ENCODE measurements around the gene SHC2.
"Not testable (repeated sequence)": the region's sequence is repeated elsewhere in the genome, so short reads cannot be mapped to it uniquely, and the experiment has no call there.

SHC2 gene

DNA sequence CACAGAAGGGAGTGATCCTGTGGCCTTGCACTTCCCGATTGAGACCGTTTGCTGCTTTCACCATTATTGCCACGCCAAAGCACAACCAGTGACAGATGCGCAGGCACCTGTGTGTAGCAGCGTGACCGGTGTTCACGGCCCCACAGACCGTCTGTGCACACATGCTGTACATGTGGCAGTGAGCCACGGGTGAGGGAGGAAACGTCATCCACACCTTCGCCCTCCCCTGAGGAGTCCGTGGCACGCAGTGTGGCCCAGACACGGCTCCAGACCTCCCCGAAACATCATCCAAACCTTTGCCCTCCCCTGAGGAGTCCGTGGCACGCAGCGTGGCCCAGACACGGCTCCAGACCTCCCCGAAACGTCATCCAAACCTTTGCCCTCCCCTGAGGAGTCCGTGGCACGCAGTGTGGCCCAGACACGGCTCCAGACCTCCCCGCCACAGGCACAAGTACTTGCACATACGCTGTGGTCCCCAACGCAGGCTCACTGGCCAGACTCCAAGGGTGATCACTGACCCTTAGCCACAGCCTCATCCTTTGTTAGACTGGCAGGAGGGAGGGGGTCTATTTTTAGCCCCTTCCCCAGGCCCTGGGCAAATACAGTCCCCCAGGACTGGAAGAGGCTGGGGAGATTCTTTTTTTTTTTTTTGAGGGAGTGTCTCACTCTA lies 7.9 kb upstream of the SHC2 start:
- DNase-seq (ENCODE audit: low read depth in 3 of 3): no peak

DNA sequence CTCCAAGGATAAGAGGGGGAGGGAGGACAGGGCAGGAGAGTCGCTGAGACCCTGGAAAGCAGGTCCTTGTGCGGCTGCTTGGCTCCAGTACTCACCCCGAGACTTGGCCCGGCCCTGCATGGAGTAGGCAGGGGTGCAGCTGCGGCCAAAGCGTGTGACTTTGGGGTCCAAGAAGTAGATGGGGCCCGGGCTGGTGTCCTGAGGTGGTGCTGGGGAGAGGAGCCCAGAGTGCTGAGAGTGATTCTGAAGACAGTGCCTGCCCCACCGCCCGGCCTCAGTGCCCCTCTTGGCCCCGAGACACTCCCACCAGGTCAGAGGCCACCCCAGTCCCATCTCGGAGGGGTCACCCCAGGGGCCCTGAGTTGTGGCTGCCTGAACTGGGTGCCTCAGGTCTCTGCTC lies 6.7 kb upstream of the SHC2 start:
- DNase-seq (ENCODE audit: low read depth in 3 of 3): no peak

DNA sequence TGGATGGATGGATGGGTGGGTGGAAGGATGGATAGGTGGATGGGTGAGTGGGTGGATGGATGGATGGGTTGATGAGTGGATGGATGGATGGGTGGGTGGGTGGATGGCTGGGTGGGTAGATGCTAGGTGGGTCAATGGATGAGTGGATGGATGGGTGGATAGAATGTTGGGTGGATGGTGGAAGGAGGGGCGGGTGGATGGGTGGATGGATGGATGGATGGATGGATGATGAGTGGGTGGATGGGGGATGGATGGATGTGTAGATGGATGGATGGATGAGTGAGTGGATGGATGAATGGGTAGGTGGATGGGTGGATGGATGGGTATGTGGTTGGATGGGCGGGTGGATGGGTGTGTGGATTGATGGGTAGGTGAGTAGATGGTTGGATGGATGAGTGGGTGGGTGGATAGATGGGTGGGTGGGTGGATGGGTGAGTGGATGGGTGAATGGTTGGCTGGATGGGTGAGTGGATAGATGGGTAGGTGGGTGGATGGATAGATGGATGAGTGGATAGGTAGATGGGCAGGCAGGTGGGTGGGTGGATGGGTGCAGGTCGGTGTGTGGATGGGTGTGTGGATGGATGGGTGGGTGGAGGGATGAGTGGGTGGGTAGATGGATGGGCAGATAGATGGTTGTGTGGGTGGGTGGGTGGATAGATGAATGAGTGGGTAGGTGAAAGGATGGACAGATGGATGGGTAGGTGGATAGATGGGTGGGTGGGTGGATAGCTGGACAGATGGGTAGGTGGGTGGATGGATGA lies 4.4 kb upstream of the SHC2 start:
- DNase-seq (ENCODE audit: low read depth in 3 of 3): no peak

DNA sequence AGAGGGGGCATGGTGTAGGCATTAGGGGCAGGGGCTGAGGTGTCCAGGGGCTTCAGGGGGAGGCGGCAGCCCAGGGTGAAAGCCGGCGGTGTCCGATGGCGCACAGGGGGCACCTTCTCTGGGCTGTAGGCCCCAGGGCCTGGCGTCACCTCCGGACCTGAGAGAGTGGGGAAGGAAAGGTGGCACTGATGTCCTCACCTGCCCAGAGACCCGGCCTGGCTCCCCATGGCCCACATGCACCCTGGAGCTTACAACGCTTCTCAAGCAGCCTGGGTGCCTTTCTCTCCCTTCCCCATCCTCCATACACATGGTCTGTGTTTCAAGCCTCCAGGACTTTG lies 3.3 kb upstream of the SHC2 start:
- no peak for DNase-seq (ENCODE audit: low read depth in 3 of 3)

DNA sequence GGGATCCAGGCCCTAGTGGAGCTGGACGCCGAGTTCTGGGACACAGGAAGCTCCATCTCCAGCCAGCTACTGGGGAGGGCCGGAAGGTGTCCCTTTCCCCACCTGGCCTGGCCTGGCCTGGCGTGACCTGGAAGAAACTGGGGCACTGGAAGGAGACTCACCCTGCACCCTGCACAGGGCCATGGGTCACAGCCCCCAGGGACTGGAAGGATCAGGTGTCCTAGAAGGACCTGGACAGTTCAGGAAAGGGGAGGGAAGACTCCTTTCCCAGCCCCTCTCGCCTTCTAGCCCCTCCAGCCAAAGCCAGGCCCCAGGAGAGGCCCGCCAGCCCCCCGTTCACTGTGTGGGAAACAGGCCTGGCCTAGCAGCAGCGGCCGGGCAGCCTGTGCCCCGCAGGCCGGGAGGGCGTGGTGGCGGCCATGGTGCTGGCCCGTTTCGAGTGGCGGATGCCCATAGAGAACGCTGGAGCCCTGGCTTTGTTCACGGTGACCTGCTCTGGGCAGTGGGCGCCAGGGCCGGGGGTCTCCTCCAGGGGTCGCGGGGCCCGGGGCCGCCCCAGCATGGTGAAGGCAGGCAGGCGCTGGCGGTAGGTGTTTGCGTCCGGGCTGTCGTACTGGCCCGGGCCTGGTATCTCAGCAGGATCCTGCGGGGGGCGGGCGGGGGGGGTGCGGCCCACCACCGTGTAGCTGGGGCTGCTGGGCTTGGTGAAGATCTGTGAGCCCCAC lies 2.8 kb upstream of the SHC2 start:
- DNase-seq (ENCODE audit: low read depth in 3 of 3): no peak

DNA sequence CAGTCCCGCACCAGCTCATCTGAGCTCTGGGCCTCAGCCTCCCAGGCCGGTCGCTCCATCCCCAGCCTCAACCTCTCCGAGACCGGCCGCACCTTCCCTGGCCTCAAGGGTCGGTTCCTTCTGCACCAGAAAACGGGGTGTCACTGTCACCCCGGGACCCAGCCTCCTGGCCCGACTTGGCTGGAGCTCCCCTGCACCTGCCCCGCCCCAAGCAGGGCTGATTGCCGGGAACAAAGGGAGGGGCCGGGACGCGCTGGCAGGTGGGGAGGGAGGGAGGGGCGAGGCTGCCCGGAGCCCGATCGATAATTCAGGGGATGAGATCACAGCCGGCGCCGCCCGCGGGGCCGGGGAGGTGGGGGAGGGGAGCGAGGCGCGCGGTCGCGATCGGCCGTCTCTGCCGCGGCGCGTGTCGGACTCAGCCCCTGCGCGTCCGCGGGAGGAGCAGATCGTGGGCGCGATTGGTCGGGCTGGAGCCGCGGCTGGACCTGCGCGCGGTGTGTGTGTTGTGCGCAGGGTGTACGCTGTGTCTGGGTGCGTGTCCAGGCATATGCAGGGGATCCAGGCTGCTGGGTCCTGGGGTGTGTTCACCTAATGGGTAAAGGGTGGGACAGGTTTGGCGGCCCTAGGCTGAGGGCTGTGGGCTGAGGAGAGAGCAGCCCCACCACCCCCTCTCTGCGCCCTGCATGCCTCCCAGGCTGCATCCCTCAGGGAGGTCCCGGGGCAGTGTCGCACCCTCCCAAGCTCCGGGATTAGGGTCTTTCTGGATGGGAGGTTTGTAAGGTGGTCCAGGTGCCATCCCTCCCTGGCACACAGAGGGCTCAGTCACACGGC lies 1.1 kb upstream of the SHC2 start:
- DNase-seq (ENCODE audit: low read depth in 3 of 3): no peak

DNA sequence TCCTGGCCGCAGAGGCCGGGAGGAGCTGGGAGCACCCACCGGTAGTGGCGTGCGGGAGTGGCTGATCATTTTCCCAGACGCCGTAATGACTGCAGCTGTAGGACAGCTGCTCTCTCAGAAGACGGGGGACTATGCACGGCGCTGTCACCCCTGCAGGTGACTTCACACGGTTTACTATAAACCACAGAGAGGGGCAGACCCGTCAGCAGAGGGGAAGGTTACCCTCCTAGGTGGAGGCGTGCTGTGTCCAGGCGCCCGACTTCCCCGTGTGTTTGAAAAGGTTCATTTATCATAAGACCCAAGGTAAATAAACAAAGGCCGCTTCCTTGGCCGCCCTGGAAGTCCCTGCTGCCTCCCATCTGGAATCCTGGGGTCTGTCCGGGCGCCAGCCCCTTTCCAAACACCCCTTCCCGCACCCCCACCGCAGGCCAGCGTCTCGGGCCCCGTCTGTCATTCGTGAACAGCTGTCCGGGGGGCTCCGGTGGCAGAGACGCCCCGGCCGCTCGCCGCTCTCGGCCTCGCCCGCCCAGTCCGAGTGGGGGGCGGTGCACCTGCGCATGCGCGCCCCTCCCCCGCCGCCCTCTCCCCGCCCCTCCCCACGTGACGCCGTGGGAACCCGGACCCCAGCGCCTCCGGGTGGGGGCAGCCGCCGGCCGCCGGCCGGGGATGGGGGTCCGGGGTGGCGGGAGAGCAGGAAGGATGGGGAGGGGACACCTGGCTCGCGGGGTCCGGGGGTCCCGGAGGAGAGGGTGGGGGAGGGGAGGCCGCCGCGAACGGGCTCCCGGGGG lies 915 bp downstream of the SHC2 start:
- DNase-seq (ENCODE audit: low read depth in 3 of 3): peak in 1 of 3 donors; percentile 33

DNA sequence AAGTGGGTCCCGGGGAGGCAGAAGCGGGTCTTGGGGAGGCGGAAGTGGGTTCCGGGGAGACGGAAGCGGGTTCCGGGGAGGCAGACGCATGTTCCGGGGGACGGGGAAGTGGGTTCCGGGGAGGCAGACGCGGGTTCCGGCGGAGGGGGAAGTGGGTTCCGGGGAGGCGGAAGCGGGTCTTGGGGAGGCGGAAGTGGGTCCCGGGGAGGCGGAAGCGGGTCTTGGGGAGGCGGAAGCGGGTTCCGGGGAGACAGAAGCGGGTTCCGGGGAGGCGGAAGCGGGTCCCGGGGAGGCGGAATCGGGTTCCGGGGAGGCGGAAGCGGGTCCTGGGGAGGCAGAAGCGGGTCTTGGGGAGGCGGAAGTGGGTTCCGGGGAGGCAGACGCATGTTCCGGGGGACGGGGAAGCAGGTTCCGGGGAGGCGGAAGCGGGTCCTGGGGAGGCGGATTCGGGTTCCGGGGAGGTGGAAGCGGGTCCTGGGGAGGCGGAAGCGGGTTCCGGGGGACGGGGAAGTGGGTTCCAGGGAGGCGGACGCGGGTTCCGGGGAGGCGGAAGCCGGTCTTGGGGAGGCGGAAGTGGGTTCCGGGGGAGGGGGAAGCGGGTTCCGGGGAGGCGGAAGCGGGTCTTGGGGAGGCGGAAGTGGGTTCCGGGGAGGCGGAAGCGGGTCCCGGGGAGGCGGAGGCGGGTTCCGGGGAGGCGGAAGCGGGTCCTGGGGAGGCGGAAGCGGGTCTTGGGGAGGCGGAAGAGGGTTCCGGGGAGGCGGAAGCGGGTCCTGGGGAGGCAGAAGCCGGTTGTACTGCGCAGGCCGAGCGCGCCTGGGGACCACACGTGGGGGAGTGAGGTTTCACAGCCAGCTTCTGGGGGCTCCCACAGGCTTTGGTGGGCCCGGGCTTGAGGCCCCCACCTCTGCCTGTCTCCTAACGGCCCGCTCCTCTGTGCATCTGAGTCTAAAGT lies 2.5 kb downstream of the SHC2 start:
- DNase-seq (ENCODE audit: low read depth in 3 of 3): no peak

DNA sequence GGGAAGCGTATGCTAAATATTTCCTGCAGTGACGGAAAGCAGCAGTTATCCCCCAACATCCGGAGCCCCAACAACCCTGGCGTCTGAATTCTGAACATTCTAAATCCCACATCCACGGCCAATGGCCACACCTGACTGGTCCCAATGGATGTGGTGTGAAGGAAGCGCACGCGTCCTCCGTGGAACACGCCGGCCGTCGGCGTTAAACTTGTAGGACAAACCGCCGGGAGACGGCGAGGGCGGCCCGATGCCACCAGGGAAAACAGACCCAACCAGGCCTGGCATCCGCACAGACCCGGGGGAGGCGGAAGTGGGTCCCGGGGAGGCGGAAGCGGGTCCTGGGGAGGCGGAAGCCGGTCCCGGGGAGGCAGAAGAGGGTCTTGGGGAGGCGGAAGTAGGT lies 3.2 kb downstream of the SHC2 start:
- DNase-seq (ENCODE audit: low read depth in 3 of 3): no peak

DNA sequence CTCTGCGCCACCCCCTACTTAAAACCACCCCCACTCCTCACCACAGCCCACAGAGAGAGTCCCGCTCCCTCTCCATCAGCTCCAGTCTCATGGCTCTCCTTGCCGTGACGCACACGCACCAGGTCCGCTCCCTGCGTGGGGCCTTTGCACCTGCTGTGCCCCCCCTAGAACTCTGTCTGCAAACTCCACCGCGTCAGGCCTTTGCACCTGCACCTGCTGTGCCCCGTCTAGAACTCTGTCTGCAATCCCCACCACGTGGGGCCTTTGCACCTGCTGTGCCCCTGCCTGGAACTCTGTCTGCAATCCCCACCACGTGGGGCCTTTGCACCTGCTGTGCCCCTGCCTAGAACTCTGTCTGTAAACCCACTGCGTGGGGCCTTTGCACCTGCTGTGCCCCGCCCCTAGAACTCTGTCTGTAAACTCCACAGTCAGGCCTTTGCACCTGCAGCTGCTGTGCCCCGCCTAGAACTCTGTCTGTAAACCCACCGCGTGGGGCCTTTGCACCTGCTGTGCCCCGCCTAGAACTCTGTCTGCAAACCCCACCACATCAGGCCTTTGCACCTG lies 4.2 kb downstream of the SHC2 start:
- DNase-seq (ENCODE audit: low read depth in 3 of 3): no peak

DNA sequence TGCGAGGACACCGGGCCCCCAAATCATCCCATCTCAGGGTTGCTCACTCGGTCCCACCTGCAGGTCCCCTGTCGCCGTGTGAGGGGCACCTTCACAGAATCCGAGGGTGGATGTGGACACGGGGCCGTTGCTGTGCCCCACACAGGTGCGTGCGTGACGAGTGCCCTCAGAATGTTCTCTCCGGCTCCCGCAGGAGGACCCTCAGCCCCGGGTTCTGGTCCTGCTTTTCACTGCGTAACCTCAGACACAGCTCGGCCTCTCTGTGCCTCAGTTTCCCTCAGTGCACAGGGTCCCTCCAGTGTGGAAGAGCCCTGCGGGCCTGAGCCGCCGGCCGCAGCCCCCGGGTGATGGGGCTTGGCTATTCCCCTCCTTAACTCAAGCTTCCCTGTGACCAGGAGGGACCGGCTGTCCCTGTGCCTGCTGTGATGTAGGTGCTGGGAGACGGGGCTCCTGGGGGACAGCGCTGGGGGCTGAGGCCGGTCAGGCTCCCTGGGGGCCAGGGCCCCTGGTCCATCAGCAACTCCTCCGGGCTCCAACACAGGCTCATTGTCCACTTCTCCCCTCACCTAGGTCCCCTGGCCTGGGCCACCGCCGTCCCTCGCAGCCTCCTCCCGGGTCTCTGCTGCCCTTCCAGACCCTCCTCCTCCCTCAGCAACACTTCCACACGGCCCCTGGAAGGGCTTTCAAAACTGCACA lies 4.8 kb downstream of the SHC2 start:
- DNase-seq (ENCODE audit: low read depth in 3 of 3): no peak

DNA sequence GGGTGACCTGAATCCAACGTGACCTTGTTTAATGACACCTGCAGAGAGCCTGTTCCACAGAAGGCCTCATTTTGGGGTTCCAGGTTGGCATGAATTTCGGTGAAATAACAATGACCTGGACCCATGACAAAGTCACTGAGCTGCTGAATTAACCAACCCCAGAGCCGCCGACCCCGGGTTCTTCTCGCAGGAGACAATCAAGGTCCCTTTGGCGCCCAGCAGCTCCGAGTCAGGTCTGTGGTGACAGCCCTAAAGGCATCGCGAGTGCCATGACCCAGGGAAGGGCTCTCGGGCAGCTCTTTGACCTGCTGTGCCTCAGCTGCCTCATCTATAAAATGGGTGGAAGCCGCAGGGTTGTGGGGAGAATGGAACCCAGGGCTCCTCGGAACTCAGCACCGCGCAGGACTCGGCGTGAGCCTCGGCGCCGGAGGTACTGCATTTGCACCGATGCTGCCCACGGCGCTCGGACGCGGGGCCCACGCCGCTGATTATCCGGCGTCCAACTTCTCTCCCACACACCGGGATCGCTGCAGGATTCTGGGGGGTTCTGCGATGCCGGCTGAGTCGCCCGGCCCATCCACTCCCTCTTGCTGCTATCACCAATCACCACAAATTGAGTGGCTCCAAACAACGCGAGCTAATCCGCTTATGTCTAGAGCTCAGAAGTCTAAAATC lies 5.7 kb downstream of the SHC2 start:
- no peak for DNase-seq (ENCODE audit: low read depth in 3 of 3)

DNA sequence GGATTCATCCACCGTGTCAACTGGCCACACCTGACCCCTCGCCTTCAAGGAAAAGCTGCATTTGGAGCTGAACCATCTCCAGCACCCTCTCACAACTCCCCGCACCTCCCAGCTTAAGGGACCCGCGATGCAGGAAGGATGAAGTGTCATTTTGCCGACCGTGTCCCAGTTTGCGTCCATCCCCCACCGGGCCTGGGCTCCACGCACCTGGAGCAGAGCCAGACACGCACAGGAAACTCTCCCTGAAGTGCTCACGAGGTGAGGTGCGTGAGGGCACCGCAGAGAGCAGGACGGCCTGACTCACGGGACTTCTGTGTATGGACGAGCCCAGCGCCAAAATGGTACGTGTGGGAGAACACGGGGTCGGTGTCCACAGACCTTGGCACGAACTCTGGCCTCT lies 7.2 kb downstream of the SHC2 start:
- no peak for DNase-seq (ENCODE audit: low read depth in 3 of 3)

DNA sequence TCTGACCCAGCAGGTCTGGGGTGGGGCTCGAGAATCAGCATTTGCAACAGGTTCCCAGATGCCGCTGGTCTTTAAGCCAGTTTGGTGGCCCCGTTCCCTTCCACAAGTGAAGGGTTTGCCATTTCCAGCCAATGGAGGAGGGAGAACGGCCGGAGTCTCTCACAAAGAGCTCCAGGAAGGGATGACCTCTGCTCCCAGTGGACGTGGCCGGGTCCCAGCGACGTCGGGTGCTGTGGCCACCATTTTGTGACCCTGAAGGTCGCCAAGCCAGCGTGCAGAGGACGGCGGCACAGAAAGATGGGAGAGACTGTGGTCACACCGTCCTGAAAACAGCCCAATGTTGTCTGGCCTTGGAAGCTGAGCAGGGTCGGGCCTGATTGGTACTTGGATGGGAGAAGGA lies 8.0 kb downstream of the SHC2 start:
- DNase-seq (ENCODE audit: low read depth in 3 of 3): no peak

DNA sequence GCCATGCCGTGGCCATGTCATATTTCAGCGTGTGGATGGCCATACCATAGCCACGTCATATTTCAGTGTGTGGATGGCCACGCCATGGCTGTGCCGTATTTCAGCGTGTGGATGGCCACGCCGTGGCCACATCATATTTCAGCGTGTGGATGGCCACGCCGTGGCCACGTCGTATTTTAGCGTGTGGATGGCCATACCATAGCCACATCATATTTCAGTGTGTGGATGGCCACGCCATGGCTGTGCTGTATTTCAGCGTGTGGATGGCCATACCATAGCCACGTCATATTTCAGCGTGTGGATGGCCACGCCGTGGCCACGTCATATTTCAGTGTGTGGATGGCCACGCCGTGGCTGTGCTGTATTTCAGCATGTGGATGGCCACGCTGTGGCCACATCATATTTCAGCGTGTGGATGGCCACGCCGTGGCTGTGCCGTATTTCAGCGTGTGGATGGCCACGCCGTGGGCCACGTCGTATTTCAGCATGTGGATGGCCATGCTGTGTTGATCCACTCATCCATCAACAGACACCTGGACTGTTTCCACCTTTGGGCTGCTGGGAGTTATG lies 9.8 kb downstream of the SHC2 start:
- not testable (repeated sequence) for DNase-seq (ENCODE audit: low read depth in 3 of 3)

DNA sequence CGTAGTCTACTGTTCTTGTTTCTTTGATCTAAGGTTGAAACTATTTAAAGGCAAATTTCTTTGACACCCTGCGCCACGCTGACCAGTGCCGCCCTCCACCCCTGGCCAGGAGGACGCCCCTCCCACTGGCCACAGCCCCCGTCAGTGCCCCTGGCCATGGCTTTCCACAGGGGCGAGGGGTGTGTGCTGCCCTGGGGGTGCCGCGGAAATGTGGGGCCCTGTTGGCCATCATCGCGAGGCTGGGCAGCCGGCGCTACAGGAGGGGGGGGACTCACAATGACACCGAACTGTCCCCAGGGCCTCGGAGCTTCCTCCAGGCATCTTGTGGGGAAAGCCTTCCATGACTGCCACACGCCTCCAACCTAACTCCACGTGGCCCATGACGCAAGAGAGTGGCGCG lies 10.9 kb downstream of the SHC2 start:
- DNase-seq (ENCODE audit: low read depth in 3 of 3): no peak

DNA sequence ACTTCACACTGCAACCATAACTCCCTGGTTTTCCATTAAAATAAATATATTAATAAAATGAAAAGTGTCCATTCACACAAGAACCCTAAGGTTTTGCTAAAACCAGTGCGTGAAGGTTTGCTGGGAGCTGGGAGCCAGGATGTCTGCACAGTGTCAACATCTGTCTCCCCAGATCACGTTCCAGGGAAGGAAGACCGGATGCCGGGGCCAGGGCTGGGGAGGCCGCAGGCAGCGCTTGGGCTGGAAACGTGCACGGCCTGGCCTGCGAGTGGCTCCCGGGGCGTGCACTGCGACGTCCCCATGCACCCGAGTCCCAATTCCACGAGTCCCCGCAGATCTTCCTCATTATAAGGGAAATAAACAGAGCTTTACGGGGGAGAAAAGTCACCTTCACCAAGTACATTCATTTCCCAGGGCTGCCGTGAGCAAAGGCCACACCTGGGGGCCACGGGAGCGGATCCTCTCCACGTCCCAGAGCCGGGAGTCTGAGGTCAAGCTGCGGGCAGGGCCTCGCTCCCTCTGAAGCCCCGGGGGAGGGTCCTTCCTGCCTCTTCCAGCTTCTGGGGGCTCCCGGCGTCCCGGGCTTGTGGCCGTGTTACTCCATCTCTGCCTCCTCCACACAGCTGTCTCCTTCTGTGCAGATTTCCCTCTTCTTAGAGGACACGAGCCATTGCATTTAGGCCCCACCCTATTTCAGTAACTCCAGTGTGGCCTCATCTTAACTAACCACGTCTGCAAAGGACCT lies 12.8 kb downstream of the SHC2 start:
- DNase-seq (ENCODE audit: low read depth in 3 of 3): no peak

DNA sequence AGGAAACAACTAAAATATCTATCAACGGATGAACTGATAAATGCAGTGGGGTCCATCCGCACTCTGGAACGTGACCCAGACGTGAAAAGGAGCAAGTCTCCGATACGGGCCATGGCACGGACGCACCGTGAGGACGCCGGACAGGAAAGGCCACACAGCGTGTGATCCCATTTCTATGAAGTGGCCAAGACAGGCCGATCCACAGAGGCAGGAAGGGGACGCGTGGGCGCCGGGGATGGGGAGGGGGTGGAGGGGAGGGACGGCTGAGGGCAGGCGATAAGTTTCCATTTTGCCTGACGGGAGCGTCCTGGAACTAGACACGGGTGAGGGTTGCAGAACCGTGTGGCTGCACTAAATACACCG lies 13.8 kb downstream of the SHC2 start:
- no peak for DNase-seq (ENCODE audit: low read depth in 3 of 3)

Data from stimulated activated CD4-positive, alpha-beta T cell treated with anti-CD3 and anti-CD28 coated beads, TNF-alpha, amount 100 ng/mL, for 48 hours (primary cell).